T-helper 22 cell (primary cell): Measurements from ENCODE around the gene E4F1.
"Not testable (repeated sequence)": the region's sequence is repeated elsewhere in the genome, so short reads cannot be mapped to it uniquely, and the experiment has no call there.

Experiments
- DNase-seq: peaks from one replicate; pipeline ENCODE4 v3.0.0-alpha.2; 2020; ENCODE audit warnings: low read depth

Gene E4F1

GRCh38 chr16:2231016-2231931 is 7.9 kb downstream of the E4F1 start:
- DNase-seq, result no peak

GRCh38 chr16:2232094-2232990 is 9.0 kb downstream of the E4F1 start:
- DNase-seq, result no peak

GRCh38 chr16:2233046-2233775 is 9.8 kb downstream of the E4F1 start:
- DNase-seq, result no peak

- DNase-seq, result no peak
These were observed 10.8 kb downstream of the E4F1 start for GRCh38 chr16:2233872-2234812.

- DNase-seq, result no peak
These were observed 11.4 kb downstream of the E4F1 start for GRCh38 chr16:2234813-2235170.

- no peak for DNase-seq
These were observed 11.9 kb downstream of the E4F1 start for GRCh38 chr16:2235234-2235651.

GRCh38 chr16:2235695-2236336 is 12.4 kb downstream of the E4F1 start:
- no peak for DNase-seq

- no peak for DNase-seq
These were observed 13.1 kb downstream of the E4F1 start, which contains the start of gene DNASE1L2 for GRCh38 chr16:2236337-2237101. TSS of gene DNASE1L2 (plus strand) at chr16:2236444. CDS start at chr16:2236817, 373 bp downstream.

GRCh38 chr16:2237102-2237482 is 13.7 kb downstream of the E4F1 start:
- no peak for DNase-seq

- no peak for DNase-seq
These were observed 14.2 kb downstream of the E4F1 start for GRCh38 chr16:2237493-2238149.

GRCh38 chr16:2238150-2238837 is 14.9 kb downstream of the E4F1 start:
- no peak for DNase-seq

- no peak for DNase-seq
These were observed 15.7 kb downstream of the E4F1 start for GRCh38 chr16:2238838-2239675.

GRCh38 chr16:2240331-2240730 is 16.9 kb downstream of the E4F1 start:
- not testable (repeated sequence) for DNase-seq

- no peak for DNase-seq
These were observed 19.2 kb downstream of the E4F1 start for GRCh38 chr16:2242598-2242997.

- DNase-seq, result no peak
These were observed 19.7 kb downstream of the E4F1 start for GRCh38 chr16:2243031-2243528.

GRCh38 chr16:2243781-2244180 is 20.4 kb downstream of the E4F1 start:
- DNase-seq, result no peak

- no peak for DNase-seq
These were observed 20.9 kb downstream of the E4F1 start for GRCh38 chr16:2244301-2244700.
